Measurements from ENCODE around the gene KRT76. TPM values are rescaled to one million over a fixed set of nuclear protein-coding genes. Genes with fewer than 3 reads are reported as not detected.
A peak's percentile ranks its signal among the peaks of the same experiment; 100 is the strongest.
"Not testable (repeated sequence)": the region's sequence is repeated elsewhere in the genome, so short reads cannot be mapped to it uniquely, and the experiment has no call there.

KRT76 gene
- total RNA-seq, 2 donors from 2014 or later = not detected

GRCh38 chr12:52750532-52750931 lies 26.6 kb downstream of the KRT76 start:
- DNase-seq; intact Hi-C loops (cut with DNase I, micrococcal nuclease); ATAC-seq: not testable (repeated sequence)

- intact Hi-C loops (cut with DNase I, micrococcal nuclease) = no loop called here
- DNase-seq (no peak), ATAC-seq (no peak)
Observed at GRCh38 chr12:52749827-52750226, 27.3 kb downstream of the KRT76 start.

- no peak for DNase-seq
- intact Hi-C loops (cut with DNase I, micrococcal nuclease) = no loop called here
- no peak for ATAC-seq
Observed at GRCh38 chr12:52748578-52748977, 28.6 kb downstream of the KRT76 start.

GRCh38 chr12:52745554-52745953 lies 31.6 kb downstream of the KRT76 start:
- intact Hi-C loops (cut with DNase I, micrococcal nuclease) = no loop called here
- DNase-seq (no peak), ATAC-seq (no peak)

GRCh38 chr12:52744493-52745156 lies 32.5 kb downstream of the KRT76 start:
- no peak for DNase-seq
- intact Hi-C loops (cut with DNase I, micrococcal nuclease) = no loop called here
- ATAC-seq = no peak

- no peak for ATAC-seq
- intact Hi-C loops (cut with DNase I, micrococcal nuclease) = no loop called here
- DNase-seq = no peak
Observed at GRCh38 chr12:52742822-52743457, 34.2 kb downstream of the KRT76 start.

GRCh38 chr12:52742196-52742580 lies 35.0 kb downstream of the KRT76 start:
- no peak for ATAC-seq
- intact Hi-C loops (cut with DNase I, micrococcal nuclease) = no loop called here
- DNase-seq = no peak

GRCh38 chr12:52741375-52742195 lies 35.6 kb downstream of the KRT76 start:
- peak; percentile 60 for ATAC-seq
- DNase-seq = peak; percentile 36 to 76
- intact Hi-C loops (cut with DNase I, micrococcal nuclease) = no loop called here

- DNase-seq = no peak
- intact Hi-C loops (cut with DNase I, micrococcal nuclease) = no loop called here
- no peak for ATAC-seq
Observed at GRCh38 chr12:52740584-52740983, 36.6 kb downstream of the KRT76 start.

- intact Hi-C loops (cut with DNase I, micrococcal nuclease) = no loop called here
- no peak for ATAC-seq
- DNase-seq = no peak
Observed at GRCh38 chr12:52739963-52740362, 37.2 kb downstream of the KRT76 start.

GRCh38 chr12:52735816-52736632 lies 41.1 kb downstream of the KRT76 start:
- ATAC-seq (no peak), DNase-seq (no peak)
- intact Hi-C loops (cut with DNase I, micrococcal nuclease) = no loop called here

GRCh38 chr12:52735106-52735505 lies 42.0 kb downstream of the KRT76 start:
- intact Hi-C loops (cut with DNase I, micrococcal nuclease) = no loop called here
- no peak for ATAC-seq

GRCh38 chr12:52730793-52731192 lies 46.4 kb downstream of the KRT76 start:
- intact Hi-C loops (cut with DNase I, micrococcal nuclease) = no loop called here
- ATAC-seq (no peak), DNase-seq (no peak)

More at GRCh38 chr12:52735106-52735505, 42.0 kb downstream of the KRT76 start:
- no peak for DNase-seq

GRCh38 chr12:52730383-52730782 lies 46.8 kb downstream of the KRT76 start:
- intact Hi-C loops (cut with DNase I, micrococcal nuclease) = no loop called here
- ATAC-seq (no peak), DNase-seq (no peak)

GRCh38 chr12:52729147-52729546 lies 48.0 kb downstream of the KRT76 start:
- ATAC-seq (no peak), DNase-seq (no peak)
- intact Hi-C loops (cut with DNase I, micrococcal nuclease) = no loop called here

- intact Hi-C loops (cut with DNase I, micrococcal nuclease) = no loop called here
- DNase-seq = no peak
- ATAC-seq = no peak
Observed at GRCh38 chr12:52728374-52728773, 48.8 kb downstream of the KRT76 start.

GRCh38 chr12:52727037-52727436 lies 50.1 kb downstream of the KRT76 start:
- no peak for ATAC-seq

GRCh38 chr12:52726451-52726850 lies 50.7 kb downstream of the KRT76 start:
- intact Hi-C loops (cut with DNase I, micrococcal nuclease) = no loop called here
- no peak for DNase-seq
- no peak for ATAC-seq

More at GRCh38 chr12:52727037-52727436, 50.1 kb downstream of the KRT76 start:
- intact Hi-C loops (cut with DNase I, micrococcal nuclease) = no loop called here
- no peak for DNase-seq

GRCh38 chr12:52724384-52724783 lies 52.8 kb downstream of the KRT76 start:
- DNase-seq (no peak), ATAC-seq (no peak)
- intact Hi-C loops (cut with DNase I, micrococcal nuclease) = no loop called here

All from left colon (tissue), 2 donors.